Fibroblast of lung (primary cell): ENCODE results near the gene CBX8. TPM values are rescaled to one million over a fixed set of nuclear protein-coding genes. Genes with fewer than 3 reads are reported as not detected.
A peak's percentile ranks its signal among the peaks of the same experiment; 100 is the strongest.

Source experiments
- DNase-seq, 2 donors: peaks; one replicate each; pipeline versions ENCODE4 v3.0.0 to v3.0.0-alpha.2; 2010; ENCODE audit warnings: low read depth in 2 of 2
- H2AFZ ChIP-seq: 2 replicates; pipeline ENCODE4 v1.5.1; 2012; ENCODE audit warnings: low read length, control low read depth, inconsistent platforms
- H3K27ac ChIP-seq: 2 replicates; pipeline ENCODE4 v1.5.1; 2011; ENCODE audit warnings: low read length, control low read depth; ENCODE audit not compliant: insufficient read depth
- H3K27me3 ChIP-seq: 2 replicates; pipeline ENCODE4 v1.5.1; 2011; ENCODE audit warnings: mild to moderate bottlenecking, low read length; ENCODE audit not compliant: control insufficient read depth, insufficient read depth
- H3K36me3 ChIP-seq: 2 replicates; pipeline ENCODE4 v1.5.1; 2011; ENCODE audit warnings: low read length; ENCODE audit not compliant: control insufficient read depth, insufficient read depth
- H3K4me1 ChIP-seq: 2 replicates; pipeline ENCODE4 v1.5.1; 2011; ENCODE audit warnings: low read length; ENCODE audit not compliant: control insufficient read depth, insufficient read depth; ENCODE audit errors: extremely low read depth
- H3K4me2 ChIP-seq: 2 replicates; pipeline ENCODE4 v1.5.1; 2011; ENCODE audit warnings: low read length, control low read depth; ENCODE audit not compliant: insufficient read depth; ENCODE audit errors: extremely low read depth
- H3K4me3 ChIP-seq, 4 experiments: fragments of 200-600 bp in 1 of 4; sonication (generic) in 1 of 4; replicated peaks in 1 of 4; 2 replicates each; pipeline ENCODE4 v1.5.1; 2011 to 2016; ENCODE audit warnings: low read length in 4 of 4, low read depth in 3 of 4, mild to moderate bottlenecking in 3 of 4, control low read depth in 2 of 4, inconsistent platforms in 1 of 4, mixed read lengths in 1 of 4; ENCODE audit not compliant: insufficient read depth in 1 of 4; ENCODE audit errors: control extremely low read depth in 1 of 4
- H3K79me2 ChIP-seq: 2 replicates; pipeline ENCODE4 v1.5.1; 2012; ENCODE audit warnings: mild to moderate bottlenecking, low read length, inconsistent platforms; ENCODE audit not compliant: control insufficient read depth, insufficient read depth
- H3K9ac ChIP-seq: 2 replicates; pipeline ENCODE4 v1.5.1; 2011; ENCODE audit warnings: mild to moderate bottlenecking, low read length, control low read depth; ENCODE audit not compliant: insufficient read depth
- H3K9me3 ChIP-seq: 2 replicates; pipeline ENCODE4 v1.5.1; 2012; ENCODE audit warnings: low read depth, low read length; ENCODE audit not compliant: control insufficient read depth, insufficient read depth
- H4K20me1 ChIP-seq: 2 replicates; pipeline ENCODE4 v1.5.1; 2011; ENCODE audit warnings: low read length; ENCODE audit not compliant: control insufficient read depth, insufficient read depth; ENCODE audit errors: extremely low read depth
- CTCF ChIP-seq, 2 donors: IDR thresholded peaks in 1 of 2; conservative IDR thresholded peaks in 1 of 2; 1 replicate in 1 of 2; 2 replicates in 1 of 2; pipeline ENCODE4 v1.5.1; 2011 to 2012; ENCODE audit warnings: low read length in 2 of 2, control low read depth in 1 of 2, inconsistent platforms in 1 of 2, low read depth in 1 of 2, mild to moderate bottlenecking in 1 of 2
- EZH2 ChIP-seq: IDR thresholded peaks from 2 replicates; pipeline ENCODE4 v1.5.1; 2012; ENCODE audit warnings: low read length, control low read depth, mild to moderate bottlenecking; ENCODE audit errors: missing control alignments
- polyA plus RNA-seq, 2 donors: library from polyadenylated mRNA; depleted of rRNA in 1 of 2; stranded (reverse) in 1 of 2; unstranded in 1 of 2; fragments of >200 nt; gene quantifications; 2 replicates each; pipeline ENCODE4 v1.2.1, GENCODE V29; 2011 to 2012; ENCODE audit warnings: missing spikeins in 1 of 2
- total RNA-seq: library from RNA; depleted of rRNA; stranded (reverse); fragments of >200 nt; gene quantifications from 2 replicates; pipeline ENCODE4 v1.2.1, GENCODE V29; 2014

The CBX8 gene
- total and polyA plus RNA-seq, 2 donors (not counting 1 experiment from before 2014, with no cell fraction given), result 0.19 to 4.0 TPM

- Histone ChIP-seq H4K20me1 (no peaks in the 10 kb centered on the region), H3K27ac (no peak overlapping the region), H3K9me3 (no peaks in the 10 kb centered on the region), H2AFZ (no peak overlapping the region), H3K27me3 (no peaks in the 10 kb centered on the region), H3K36me3 (peaks cover 18% of the 10 kb centered on the region), H3K79me2 (peaks cover 13% of the 10 kb centered on the region), H3K4me3 (no peak overlapping the region), H3K4me1 (peaks cover 18% of the 10 kb centered on the region), H3K9ac (no peak overlapping the region), H3K4me2 (no peak overlapping the region)
- TF ChIP-seq EZH2 (no peak), CTCF (conservative IDR thresholded peaks at IDR 0.05 in 1 of 2, IDR thresholded peaks at IDR 0.05 in 1 of 2; ENCODE audit: low read depth in 1 of 2, low read length in 2 of 2) (no peak)
- no peak for DNase-seq
Observed at GRCh38 chr17:79833110-79833450, 36.2 kb upstream of the CBX8 start.

DNA sequence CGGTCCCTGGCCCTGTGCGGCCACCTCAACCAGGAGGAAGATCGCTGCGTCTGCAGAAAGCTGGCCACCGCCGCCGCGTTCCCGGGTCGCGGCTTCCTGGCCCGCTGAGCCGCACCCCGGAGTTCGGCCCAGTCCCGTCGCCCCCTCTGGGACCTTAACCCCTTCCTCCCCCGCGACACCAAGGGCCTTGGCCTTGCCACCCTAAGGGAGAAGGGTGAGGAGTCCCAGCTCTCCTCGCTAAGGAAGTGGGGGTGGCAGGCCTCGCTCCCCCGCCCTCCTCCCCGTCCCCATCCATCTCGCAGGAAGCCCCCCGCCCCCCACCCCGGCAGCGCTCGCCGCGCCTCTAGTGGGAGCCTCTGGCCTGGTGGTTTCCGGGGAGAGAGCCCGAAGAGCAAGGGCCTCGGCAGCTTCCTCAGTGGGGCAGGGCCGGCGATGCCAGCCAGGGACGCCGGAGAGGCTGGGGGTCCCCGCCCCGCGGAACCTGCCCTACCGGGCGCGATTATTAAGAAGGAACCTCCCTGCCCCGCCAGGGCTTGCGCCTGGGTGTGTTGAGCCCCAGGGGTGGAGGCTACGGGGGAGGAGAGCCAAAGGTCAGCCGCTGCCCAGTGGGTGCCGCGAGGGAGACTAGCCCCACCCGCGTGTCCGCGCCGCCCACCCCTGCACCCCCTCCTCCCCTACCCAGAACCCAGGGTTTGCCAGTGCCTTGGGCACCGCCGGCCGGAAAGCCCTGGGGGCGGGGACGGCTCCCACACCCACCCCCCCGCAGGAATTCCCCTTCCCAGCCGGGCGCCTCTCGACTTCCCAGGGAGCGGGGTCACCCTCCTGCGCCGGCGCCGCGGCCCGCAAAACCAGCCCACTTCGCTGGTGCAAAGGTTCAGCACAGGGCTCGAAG lies 35.6 kb upstream of the CBX8 start:
- Histone ChIP-seq H3K4me3 (peak overlapping the region in 1 of 4 experiments; percentile 32), H3K9ac (peak overlapping the region; percentile 30), H3K36me3 (peaks cover 18% of the 10 kb centered on the region), H4K20me1 (no peaks in the 10 kb centered on the region), H3K27ac (no peak overlapping the region), H3K4me1 (peaks cover 16% of the 10 kb centered on the region), H2AFZ (no peak overlapping the region), H3K27me3 (no peaks in the 10 kb centered on the region), H3K79me2 (peaks cover 11% of the 10 kb centered on the region), H3K9me3 (no peaks in the 10 kb centered on the region), H3K4me2 (peak overlapping the region; percentile 44)
- no peak for TF ChIP-seq EZH2
- TF ChIP-seq CTCF (conservative IDR thresholded peaks at IDR 0.05 in 1 of 2, IDR thresholded peaks at IDR 0.05 in 1 of 2; ENCODE audit: low read depth in 1 of 2, low read length in 2 of 2), result no peak
- DNase-seq, result no peak

GRCh38 chr17:79831265-79832217 lies 34.7 kb upstream of the CBX8 start:
- Histone ChIP-seq H3K4me2 (peak overlapping the region; percentile 44), H3K27me3 (no peaks in the 10 kb centered on the region), H3K36me3 (peaks cover 18% of the 10 kb centered on the region), H2AFZ (no peak overlapping the region), H3K79me2 (peaks cover 4% of the 10 kb centered on the region), H4K20me1 (no peaks in the 10 kb centered on the region), H3K27ac (no peak overlapping the region), H3K9me3 (no peaks in the 10 kb centered on the region), H3K4me1 (peaks cover 7% of the 10 kb centered on the region), H3K4me3 (peak overlapping the region in 1 of 4 experiments; percentile 32), H3K9ac (no peak overlapping the region)
- peak in 1 of 2 donors; percentile 60 for DNase-seq
- no peak for TF ChIP-seq CTCF (conservative IDR thresholded peaks at IDR 0.05 in 1 of 2, IDR thresholded peaks at IDR 0.05 in 1 of 2; ENCODE audit: low read depth in 1 of 2, low read length in 2 of 2)
- no peak for TF ChIP-seq EZH2
